B cell (primary cell): ENCODE results near the gene STARD10. TPM values are rescaled to one million over a fixed set of nuclear protein-coding genes. Genes with fewer than 3 reads are reported as not detected.

Experiments used
- ATAC-seq: fragments of 200-7000 bp; cut with Tn5 transposase; one replicate; pipeline ENCODE4 v1.10.0; 2021; ENCODE audit warnings: low read depth, mild to moderate bottlenecking, moderate number of reproducible peaks, moderate library complexity
- CTCF ChIA-PET: fragments of 350-600 bp; sonication (Branson Sonifier 250); formaldehyde crosslinking; loops from one replicate; lab custom pipeline; 2021; ENCODE audit warnings: antibody characterized with exemption, inconsistent platforms; lab: Charles Lee
- POLR2A ChIA-PET: fragments of 350-600 bp; sonication (Branson Sonifier 250); formaldehyde crosslinking; loops from one replicate; lab custom pipeline; 2021; ENCODE audit warnings: antibody characterized with exemption; lab: Charles Lee
- DNase-seq: peaks from one replicate; pipeline ENCODE4 v3.0.0; 2013
- H2AFZ ChIP-seq: 2 replicates; pipeline ENCODE4 v1.6.1; 2012; ENCODE audit warnings: mild to moderate bottlenecking, low read depth, low read length; ENCODE audit not compliant: insufficient read depth, poor library complexity, severe bottlenecking
- H3K27ac ChIP-seq, 2 donors: 1 replicate in 1 of 2; 2 replicates in 1 of 2; pipeline ENCODE4 v1.5.1; 2012 to 2013; ENCODE audit warnings: low read length in 2 of 2, mild to moderate bottlenecking in 2 of 2, moderate library complexity in 1 of 2
- H3K27me3 ChIP-seq, 4 experiments: fragments of 200-600 bp in 1 of 4; sonication (generic) in 1 of 4; replicated peaks in 1 of 4; 1 replicate in 2 of 4; 2 replicates in 2 of 4; pipeline versions ENCODE4 v1.6.1 to v1.7.0; 2013 to 2016; ENCODE audit warnings: low read length in 3 of 4, mild to moderate bottlenecking in 2 of 4, mixed read lengths in 1 of 4, moderate library complexity in 1 of 4; ENCODE audit not compliant: insufficient read depth in 4 of 4, control insufficient read depth in 3 of 4; ENCODE audit errors: control extremely low read depth in 1 of 4
- H3K36me3 ChIP-seq, 2 experiments: replicated peaks in 1 of 2; 1 replicate in 1 of 2; 2 replicates in 1 of 2; pipeline versions ENCODE4 v1.6.1 to v1.7.1; 2013; ENCODE audit warnings: low read length in 1 of 2; ENCODE audit not compliant: insufficient read depth in 2 of 2, control insufficient read depth in 1 of 2; ENCODE audit errors: control extremely low read depth in 1 of 2, extremely low read depth in 1 of 2
- H3K4me1 ChIP-seq, 2 donors: fragments of 200-600 bp in 1 of 2; sonication (generic) in 1 of 2; 1 replicate in 1 of 2; 2 replicates in 1 of 2; pipeline versions ENCODE4 v1.5.1 to v1.6.1; 2013 to 2017; ENCODE audit warnings: low read length in 2 of 2; ENCODE audit not compliant: control insufficient read depth in 2 of 2, insufficient read depth in 2 of 2
- H3K4me2 ChIP-seq: replicated peaks from 2 replicates; pipeline ENCODE3; 2012; ENCODE audit warnings: mild to moderate bottlenecking, low read depth, low read length; ENCODE audit not compliant: poor library complexity, severe bottlenecking
- H3K4me3 ChIP-seq, 5 experiments: fragments of 200-600 bp in 1 of 5; sonication (generic) in 1 of 5; 1 replicate in 3 of 5; 2 replicates in 2 of 5; pipeline versions ENCODE4 v1.5.1 to v1.7.0; 2011 to 2016; ENCODE audit warnings: low read length in 4 of 5, mild to moderate bottlenecking in 4 of 5, low read depth in 2 of 5, control low read depth in 1 of 5, moderate library complexity in 1 of 5; ENCODE audit not compliant: insufficient read depth in 1 of 5; ENCODE audit errors: control extremely low read depth in 1 of 5, extremely low read depth in 1 of 5
- H3K79me2 ChIP-seq: fragments of 200-600 bp; sonication (generic); one replicate; pipeline ENCODE4 v1.6.0; 2016; ENCODE audit warnings: low read length; ENCODE audit not compliant: control insufficient read depth, insufficient read depth
- H3K9ac ChIP-seq: fragments of 200-600 bp; sonication (generic); 2 replicates; pipeline ENCODE4 v1.6.1; 2017; ENCODE audit warnings: mild to moderate bottlenecking, low read length, moderate library complexity
- H3K9me3 ChIP-seq, 3 donors: one replicate each; pipeline versions ENCODE4 v1.6.1 to v1.7.1; 2013; ENCODE audit warnings: low read length in 2 of 3; ENCODE audit not compliant: control insufficient read depth in 2 of 3, insufficient read depth in 1 of 3; ENCODE audit errors: control extremely low read depth in 1 of 3
- H4K20me1 ChIP-seq: 2 replicates; pipeline ENCODE4 v1.6.0; 2012; ENCODE audit warnings: mild to moderate bottlenecking, low read length; ENCODE audit not compliant: insufficient read depth, control insufficient read depth, poor library complexity, severe bottlenecking
- H3K27ac Mint-ChIP-seq: one replicate; pipeline ENCODE4 v1.8.0; 2021; ENCODE audit warnings: mixed read lengths
- H3K27me3 Mint-ChIP-seq: one replicate; pipeline ENCODE4 v1.8.0; 2021; ENCODE audit warnings: mixed read lengths
- H3K4me1 Mint-ChIP-seq: one replicate; pipeline ENCODE4 v1.8.0; 2021; ENCODE audit warnings: mixed read lengths
- H3K4me3 Mint-ChIP-seq: one replicate; pipeline ENCODE4 v1.8.0; 2021; ENCODE audit warnings: mixed read lengths
- H3K9me3 Mint-ChIP-seq: one replicate; pipeline ENCODE4 v1.8.0; 2022; ENCODE audit warnings: mixed read lengths; ENCODE audit not compliant: insufficient read depth
- CTCF ChIP-seq: fragments of 200-600 bp; IDR thresholded peaks from one replicate; pipeline ENCODE4 v1.8.0; 2022; ENCODE audit warnings: antibody characterized with exemption, mild to moderate bottlenecking
- EZH2 ChIP-seq: IDR thresholded peaks from 2 replicates; pipeline ENCODE4 v1.6.1; 2012; ENCODE audit warnings: borderline replicate concordance, low read depth, mild to moderate bottlenecking, moderate library complexity, low read length; ENCODE audit not compliant: insufficient read depth, poor library complexity, severe bottlenecking
- WGBS: methylation state at CpG from one replicate; pipeline ENCODE4 v1.1.5; 2013; ENCODE audit warnings: missing lambda C conversion rate; ENCODE audit not compliant: insufficient coverage; 5-methylcytosine and 5-hydroxymethylcytosine counted together
- intact Hi-C: fragments of 100-400 bp; cut with micrococcal nuclease; formaldehyde crosslinking; loops from one replicate; pipeline ENCODE4 v1.10.0; 2022
- polyA plus RNA-seq: library from polyadenylated mRNA; depleted of rRNA; stranded (reverse); fragments of >200 nt; gene quantifications from 2 replicates; pipeline ENCODE4 v1.2.3, GENCODE V29; 2012
- total RNA-seq, 2 donors: library from RNA; stranded (reverse); fragments of 120-200 nt in 1 of 2; gene quantifications; 1 replicate in 1 of 2; 2 replicates in 1 of 2; pipeline versions ENCODE4 v1.2.3 to v1.2.4, GENCODE V29; 2013 to 2022

The STARD10 gene
- total and polyA plus RNA-seq, 2 donors (not counting 1 experiment from before 2014, with no cell fraction given), result 37.5 to 39.2 TPM

- 96% methylated on average over 37 of the region's 50 CpGs for whole genome bisulfite sequencing
- intact Hi-C loops, result loop anchor here (5.0 kb wide), 1 partner anchor 331 kb away; no protein-coding TSS in a partner anchor
- Histone ChIP-seq H3K4me1 (peaks cover 19 to 39% of the 10 kb centered on the region in 2 donors), H3K36me3 (peaks cover 0 to 78% of the 10 kb centered on the region in 2 experiments), H3K27ac (no peak overlapping the region), H3K79me2 (peaks cover 18% of the 10 kb centered on the region), H3K9ac (peak overlapping the region; percentile 44), H2AFZ (no peak overlapping the region), H4K20me1 (peaks cover 49% of the 10 kb centered on the region), H3K27me3 (no peaks in the 10 kb centered on the region), H3K9me3 (peaks cover 0 to 4% (median 0%) of the 10 kb centered on the region in 3 donors), H3K4me2 (peak overlapping the region; percentile 71), H3K4me3 (peak overlapping the region in 3 of 5 experiments; percentile 29 to 44 (median 43))
- Mint-ChIP-seq H3K27ac (no peak overlapping the region), H3K4me3 (peak overlapping the region; percentile 69), H3K9me3 (no peaks in the 10 kb centered on the region), H3K4me1 (peaks cover 52% of the 10 kb centered on the region), H3K27me3 (no peaks in the 10 kb centered on the region)
- ChIA-PET CTCF (interaction anchor here (0.9 to 3.1 kb wide), 2 partner anchors 11 to 96 kb away, joined by 5 to 18 read pairs; no protein-coding TSS in a partner anchor), POLR2A (interaction anchor here (1.0 to 2.0 kb wide), 2 partner anchors 8 to 99 kb away, joined by 4 to 6 read pairs; no protein-coding TSS in a partner anchor)
- TF ChIP-seq CTCF (no peak), EZH2 (no peak)
- DNase-seq (no peak), ATAC-seq (no peak)
Observed at GRCh38 chr11:72821221-72821919, 27.5 kb upstream of the STARD10 start.
